GM21723 (cell line): Measurements from ENCODE around the gene RASL11B.

Experiments used
- ATAC-seq: cut with Tn5 transposase; IDR thresholded peaks from one replicate; pipeline ENCODE4 v1.9.1; 2021; ENCODE audit warnings: mild to moderate bottlenecking, moderate library complexity; ENCODE audit not compliant: unreplicated experiment

RASL11B gene

GRCh38 chr4:52842792-52843191, 19.3 kb upstream of the RASL11B start:
- no peak for ATAC-seq

DNA sequence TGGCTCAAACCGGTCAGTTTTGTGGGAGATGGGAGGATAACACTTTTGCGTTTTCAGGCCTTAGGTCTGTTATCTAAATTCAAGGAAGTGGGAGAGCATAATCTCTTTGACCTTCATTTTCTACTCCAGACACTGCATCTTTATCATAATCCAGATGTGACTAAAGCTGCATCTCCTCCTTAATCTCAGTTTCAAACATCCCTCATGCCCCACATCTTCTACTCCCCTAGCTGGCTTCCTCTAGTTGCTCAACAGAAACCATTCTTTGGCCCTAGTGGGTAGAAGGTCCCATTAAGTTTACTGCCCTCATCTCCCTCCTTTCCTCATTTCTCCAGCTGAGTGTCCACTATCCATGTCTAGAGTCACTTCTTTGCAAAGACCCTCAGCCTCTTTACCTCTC, 18.8 kb upstream of the RASL11B start:
- ATAC-seq: no peak

DNA sequence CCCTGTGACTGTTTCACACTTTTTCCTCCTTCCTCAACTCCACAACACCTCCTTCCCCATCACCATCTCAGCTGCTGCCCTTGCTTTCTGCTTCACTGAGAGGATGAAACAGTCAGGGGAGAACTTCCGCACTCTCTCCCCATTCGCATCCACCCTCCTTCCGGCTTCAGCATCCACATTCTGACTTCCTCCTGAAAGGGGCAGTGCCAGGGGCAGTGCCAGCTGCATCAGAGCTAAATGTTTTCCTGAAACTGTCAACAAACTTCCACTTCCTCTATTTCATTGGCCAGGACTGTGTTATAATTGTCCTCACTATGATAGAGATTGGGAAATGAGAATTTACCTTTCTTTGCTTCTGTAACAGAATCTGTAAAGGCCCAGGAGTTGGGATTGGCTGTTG, 18.2 kb upstream of the RASL11B start:
- no peak for ATAC-seq

DNA sequence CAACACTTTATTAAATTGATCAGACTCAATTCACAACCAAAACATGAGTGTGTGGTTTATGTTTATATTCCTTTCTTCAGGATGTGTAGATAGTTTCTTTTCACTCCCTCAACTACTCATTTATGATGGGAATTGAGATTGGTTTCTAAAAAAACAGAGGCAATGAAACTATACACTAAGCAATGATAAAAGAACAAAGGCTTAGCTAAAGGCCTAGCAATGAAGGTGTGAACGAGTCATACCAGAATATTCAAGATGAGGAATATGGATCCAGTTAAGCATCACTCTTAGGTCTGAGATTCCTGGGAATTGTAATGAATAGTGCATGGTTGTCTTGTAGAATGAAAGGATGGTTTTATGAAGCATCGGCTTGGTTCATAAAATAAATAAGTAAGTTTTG, 17.5 kb upstream of the RASL11B start:
- ATAC-seq: no peak

DNA sequence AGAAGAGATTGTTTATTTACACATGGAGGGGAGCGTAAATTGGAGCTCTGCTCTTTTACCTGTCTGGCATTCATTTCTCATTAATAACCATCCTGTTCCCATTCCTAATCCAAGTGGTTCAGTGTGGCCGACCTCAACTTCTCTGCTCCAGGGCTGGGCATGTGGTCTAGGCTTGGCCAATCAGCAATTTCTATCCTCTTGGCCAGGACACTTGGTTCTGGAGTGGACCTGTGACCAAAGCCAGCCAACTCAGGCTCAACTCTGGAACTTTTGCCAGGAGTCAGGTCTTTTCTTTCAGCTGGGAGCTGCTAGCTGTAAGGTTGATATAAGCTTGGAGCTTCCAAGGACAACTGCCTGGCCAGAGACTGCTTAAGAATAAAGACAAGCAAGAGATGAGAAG, 15.6 kb upstream of the RASL11B start:
- no peak for ATAC-seq

- ATAC-seq: no peak
Measured at GRCh38 chr4:52848254-52848653, 13.9 kb upstream of the RASL11B start.

- no peak for ATAC-seq
Measured at GRCh38 chr4:52850406-52851124, 11.6 kb upstream of the RASL11B start.

DNA sequence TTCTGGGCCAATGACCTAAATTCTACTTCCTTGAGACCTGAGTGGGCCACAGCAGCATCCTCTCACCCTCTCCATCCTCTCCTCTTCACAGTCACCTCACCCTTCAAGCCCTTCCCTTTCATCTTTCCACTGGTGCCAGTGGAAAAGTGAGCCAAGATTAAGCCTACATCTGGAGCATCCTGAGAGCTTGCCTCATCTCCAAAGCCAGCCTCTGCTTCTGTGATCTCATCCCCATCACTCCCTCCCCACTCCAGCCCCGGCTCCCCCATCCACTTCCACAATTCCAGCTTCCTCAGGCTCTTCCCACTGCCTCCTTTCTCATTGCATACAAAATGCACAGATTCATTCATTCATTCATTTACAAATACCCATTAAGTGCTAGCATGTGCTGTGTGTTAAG, 10.1 kb upstream of the RASL11B start:
- no peak for ATAC-seq

DNA sequence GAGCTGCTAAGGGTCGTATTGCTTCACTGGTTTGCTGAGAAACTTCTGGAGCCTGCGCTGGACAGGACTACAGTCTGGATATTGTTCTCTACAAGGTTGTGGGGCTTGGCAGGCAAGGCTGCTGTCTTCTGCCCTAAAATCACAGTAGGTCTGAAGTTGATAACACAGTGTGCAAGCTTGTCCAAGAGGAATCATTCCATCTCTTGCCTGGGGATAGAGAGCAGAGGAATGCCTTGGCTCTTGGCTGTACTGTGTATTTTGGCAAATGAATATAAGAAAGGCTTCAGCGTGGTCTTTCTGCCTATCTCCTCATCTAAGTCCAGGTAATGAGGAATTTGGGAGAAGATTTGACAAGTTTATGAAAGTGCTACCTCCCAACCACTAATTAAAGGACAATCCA, 9.4 kb upstream of the RASL11B start:
- ATAC-seq: no peak

GRCh38 chr4:52853351-52853750, 8.8 kb upstream of the RASL11B start:
- ATAC-seq: no peak

DNA sequence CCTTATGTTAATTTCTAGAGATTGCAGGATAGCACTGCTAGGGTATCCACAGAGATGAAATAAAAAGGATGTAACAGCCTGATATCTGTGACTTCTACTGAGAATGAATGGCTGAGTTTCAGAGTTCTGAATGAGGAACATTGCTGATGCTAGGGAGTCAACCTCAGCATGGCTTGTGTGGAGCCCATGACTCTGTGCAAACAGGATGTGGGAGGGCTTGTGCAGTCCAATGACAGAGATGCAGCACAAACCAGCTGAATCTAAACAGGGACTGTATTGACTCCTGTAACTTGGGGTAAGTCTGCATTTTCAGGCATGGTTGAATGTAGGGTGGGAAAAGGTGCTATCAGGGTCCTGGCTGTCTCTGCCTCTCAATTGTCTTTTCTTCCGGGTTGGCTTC, 5.3 kb upstream of the RASL11B start:
- no peak for ATAC-seq

DNA sequence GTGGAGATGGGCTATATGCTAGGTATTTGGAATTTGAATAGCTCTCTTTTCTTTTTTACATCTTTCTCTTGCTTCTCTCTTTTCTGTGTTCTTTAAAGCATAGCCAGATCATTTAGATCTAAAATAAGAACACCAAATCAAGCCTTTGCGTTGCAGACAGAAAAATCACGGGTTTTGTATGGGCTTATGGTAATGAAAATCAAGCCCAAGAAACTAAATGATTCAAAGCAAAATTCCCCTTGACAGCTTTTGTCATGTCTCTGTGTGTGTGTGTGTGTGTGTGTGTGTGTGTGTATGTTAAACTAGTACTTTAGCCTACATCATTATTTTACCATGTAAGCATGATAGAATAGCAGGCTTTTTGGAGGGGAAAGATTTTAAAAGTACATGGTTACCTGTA, 1.8 kb upstream of the RASL11B start:
- no peak for ATAC-seq

DNA sequence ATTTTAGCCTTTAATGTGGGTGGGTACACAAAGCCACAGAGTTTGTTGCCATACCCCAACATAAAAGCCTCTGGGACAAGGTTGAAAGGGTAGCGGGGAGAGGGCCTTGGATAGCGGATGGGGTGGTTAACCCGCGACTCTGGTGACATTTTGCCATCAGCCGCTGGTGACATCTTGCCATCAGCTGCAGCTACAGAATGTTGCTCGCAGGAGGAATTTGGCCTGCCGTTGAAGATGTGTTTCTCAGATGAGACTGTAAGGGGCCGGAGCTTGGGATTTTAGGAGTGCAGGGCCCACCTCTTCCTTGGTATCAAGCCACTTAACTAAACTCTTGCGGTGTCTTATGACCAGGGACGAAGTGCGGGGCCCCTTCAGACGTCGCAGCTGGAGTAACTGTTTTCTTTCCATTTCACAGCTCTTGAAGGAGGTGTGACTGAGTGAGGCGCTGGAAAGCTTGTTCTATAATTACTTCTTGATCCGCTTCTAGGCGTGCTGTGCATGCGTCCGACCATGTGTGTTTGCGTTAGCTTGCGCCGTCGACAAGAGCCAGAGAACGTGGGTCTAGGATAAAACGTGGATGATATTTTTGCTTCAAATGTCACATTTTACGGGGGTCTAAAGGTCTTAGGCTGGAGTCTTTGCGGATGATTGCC, 820 bp upstream of the RASL11B start:
- ATAC-seq: no peak

DNA sequence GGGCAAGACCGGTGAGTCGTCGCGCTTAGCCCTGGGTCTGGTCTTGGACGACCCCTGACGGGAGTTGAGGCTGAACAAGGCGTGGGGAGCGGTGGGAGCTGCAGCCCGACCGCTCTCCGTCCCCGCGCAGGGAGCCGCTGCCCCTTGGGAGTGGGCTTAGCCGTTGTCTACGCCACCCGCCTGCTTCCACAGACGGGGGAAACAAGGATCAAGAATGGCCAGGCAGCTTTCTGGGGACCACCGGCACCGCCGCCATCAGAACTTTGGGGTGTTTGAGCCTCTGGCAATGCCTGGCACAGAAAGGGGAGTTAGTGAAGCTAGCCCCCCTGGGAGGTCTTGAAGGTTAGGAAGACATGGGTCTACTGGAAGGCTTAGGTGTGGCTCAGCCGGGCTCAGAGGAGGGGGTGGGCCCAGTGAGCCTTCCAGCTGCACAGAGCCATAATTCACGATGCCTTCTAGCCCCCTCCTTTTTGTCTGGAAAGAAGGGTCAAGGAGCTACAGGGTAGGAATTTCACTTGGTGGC, 583 bp downstream of the RASL11B start:
- ATAC-seq: no peak

DNA sequence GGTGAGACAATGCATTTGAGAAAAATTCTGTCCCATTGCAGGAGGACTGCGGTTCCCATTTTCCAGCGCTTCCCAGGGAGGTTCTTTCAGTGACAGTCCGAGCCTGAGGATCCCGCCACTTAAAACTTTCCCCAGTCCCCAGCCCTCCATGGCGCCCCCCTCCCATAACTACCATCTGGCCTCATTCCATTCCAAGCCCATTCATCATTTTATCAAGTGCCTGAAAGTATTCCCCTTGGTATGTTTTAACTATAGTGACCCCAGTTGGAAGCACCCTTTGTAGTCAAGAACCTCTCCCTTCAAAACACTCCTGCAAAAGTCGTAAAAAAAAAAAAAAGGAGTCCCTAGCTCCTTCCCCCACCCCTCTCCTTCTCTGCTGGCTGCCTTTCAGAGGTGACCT, 1.2 kb downstream of the RASL11B start:
- ATAC-seq: no peak

DNA sequence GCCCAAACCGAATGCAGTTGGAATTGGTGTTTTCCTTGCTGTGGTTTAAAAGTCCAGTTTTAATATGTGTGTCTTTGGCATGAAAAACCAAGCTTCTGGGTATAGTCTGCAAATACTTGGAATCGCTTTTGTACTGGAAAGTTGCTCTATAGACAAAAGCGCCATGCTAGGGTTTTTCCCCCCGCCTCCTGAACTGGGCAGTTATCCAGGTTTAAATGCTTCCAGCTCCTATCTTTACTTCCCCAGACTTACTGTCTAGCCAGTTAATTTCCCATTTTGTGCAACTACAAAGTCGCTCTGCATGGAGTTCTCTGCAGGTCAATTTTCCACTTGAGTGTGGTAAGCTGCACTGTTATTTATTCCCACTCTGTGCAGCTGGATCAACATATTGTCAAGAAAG, 2.7 kb downstream of the RASL11B start:
- no peak for ATAC-seq

DNA sequence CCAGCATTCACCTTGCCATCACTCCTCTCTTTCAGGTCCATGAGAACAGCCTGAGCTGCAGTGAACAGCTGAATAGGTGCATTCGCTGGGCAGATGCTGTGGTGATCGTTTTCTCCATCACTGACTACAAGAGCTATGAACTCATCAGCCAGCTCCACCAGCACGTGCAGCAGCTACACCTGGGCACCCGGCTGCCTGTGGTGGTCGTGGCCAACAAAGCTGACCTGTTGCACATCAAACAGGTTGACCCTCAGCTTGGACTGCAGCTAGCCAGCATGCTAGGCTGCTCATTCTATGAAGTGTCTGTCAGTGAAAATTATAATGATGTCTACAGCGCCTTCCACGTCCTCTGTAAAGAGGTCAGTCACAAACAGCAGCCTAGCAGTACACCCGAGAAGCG, 3.2 kb downstream of the RASL11B start:
- ATAC-seq: no peak

- ATAC-seq: no peak
Measured at GRCh38 chr4:52866734-52867133, 4.6 kb downstream of the RASL11B start.

- no peak for ATAC-seq
Measured at GRCh38 chr4:52867163-52867562, 5.0 kb downstream of the RASL11B start.

DNA sequence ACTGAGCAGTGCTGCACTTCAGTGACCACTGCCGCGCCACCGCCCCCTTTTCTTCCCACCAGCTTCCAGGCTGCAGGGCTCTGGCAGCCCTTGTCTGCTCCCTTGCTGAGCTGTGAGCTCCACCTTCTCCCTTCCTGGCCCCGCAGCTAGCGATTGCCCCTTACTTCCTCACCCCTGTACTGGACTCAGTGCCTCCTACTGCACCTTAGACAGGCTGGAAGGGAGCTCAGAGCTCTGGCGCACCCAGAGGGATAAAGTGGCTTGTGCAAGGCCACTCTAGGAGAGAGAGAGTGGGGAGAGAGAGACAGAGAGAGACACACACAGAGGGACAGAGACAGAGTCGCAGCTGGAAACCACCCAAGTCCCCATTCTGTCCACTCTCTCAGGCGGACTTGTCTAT, 6.0 kb downstream of the RASL11B start:
- no peak for ATAC-seq

- no peak for ATAC-seq
Measured at GRCh38 chr4:52869196-52869595, 7.1 kb downstream of the RASL11B start.

DNA sequence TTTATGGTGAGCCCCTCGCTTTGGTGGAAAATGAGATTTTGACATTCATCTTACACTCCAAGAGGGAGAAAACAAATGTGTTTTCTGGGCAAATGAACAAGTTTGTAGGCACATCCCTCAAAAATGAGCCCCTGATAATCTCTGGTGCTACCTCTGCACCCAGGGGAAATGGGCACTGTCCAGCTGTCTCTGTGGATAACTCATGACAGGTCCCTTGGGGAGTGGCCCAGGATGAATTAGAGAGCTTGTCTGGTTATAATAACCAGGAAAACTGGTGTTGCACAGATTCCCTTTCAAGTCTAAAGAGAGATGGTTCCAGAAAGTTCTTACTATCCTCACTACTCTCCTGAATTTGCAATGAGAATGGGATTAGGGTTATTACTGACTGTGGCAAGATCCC, 7.5 kb downstream of the RASL11B start:
- ATAC-seq: no peak

DNA sequence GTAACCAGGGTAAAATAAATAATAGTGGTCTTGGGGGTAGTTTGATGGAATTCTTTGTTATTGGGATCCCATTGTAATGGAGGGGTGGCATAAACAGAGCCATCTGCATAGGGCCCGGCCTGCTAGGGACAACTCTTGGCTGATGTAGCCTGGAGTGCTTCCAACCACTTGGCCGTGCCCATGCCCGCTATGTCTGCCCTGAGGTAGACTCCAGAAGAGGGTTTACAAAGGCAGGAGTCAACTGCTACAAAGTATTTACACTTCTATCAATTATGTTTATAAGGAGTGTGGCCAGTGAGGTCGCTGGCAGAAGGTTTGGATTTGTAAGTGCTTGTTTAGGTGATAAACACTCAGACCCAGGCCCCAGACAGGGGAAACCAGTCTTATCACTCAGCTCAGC, 8.1 kb downstream of the RASL11B start:
- no peak for ATAC-seq
